Neuronal stem cell (in vitro differentiated cells): ENCODE results near the gene ITIH3.

Source experiments
- DNase-seq: peaks from one replicate; pipeline ENCODE4 v3.0.0-alpha.2; 2013; ENCODE audit warnings: low spot score
- H2AFZ ChIP-seq: one replicate; pipeline ENCODE4 v1.6.1; 2013; ENCODE audit warnings: mild to moderate bottlenecking, low read length, inconsistent platforms
- H2AK5ac ChIP-seq: 2 replicates; pipeline ENCODE4 v1.6.1; 2013; ENCODE audit warnings: low read depth, mild to moderate bottlenecking, inconsistent platforms, low read length, moderate library complexity, mixed read lengths
- H2BK120ac ChIP-seq: 2 replicates; pipeline ENCODE4 v1.6.1; 2013; ENCODE audit warnings: low read depth, mild to moderate bottlenecking, inconsistent platforms, low read length, moderate library complexity, mixed read lengths
- H2BK12ac ChIP-seq: one replicate; pipeline ENCODE4 v1.6.1; 2013; ENCODE audit warnings: low read length, inconsistent platforms
- H2BK15ac ChIP-seq: 2 replicates; pipeline ENCODE4 v1.6.1; 2013; ENCODE audit warnings: mild to moderate bottlenecking, low read length, inconsistent platforms, mixed read lengths
- H2BK5ac ChIP-seq: one replicate; pipeline ENCODE4 v1.6.1; 2013; ENCODE audit warnings: inconsistent platforms, mild to moderate bottlenecking, low read length, moderate library complexity
- H3K14ac ChIP-seq: one replicate; pipeline ENCODE4 v1.6.1; 2013; ENCODE audit warnings: low read length, inconsistent platforms
- H3K18ac ChIP-seq: 2 replicates; pipeline ENCODE4 v1.6.1; 2013; ENCODE audit warnings: low read length, inconsistent platforms
- H3K23ac ChIP-seq: 2 replicates; pipeline ENCODE4 v1.6.1; 2013; ENCODE audit warnings: low read depth, mild to moderate bottlenecking, mixed read lengths, low read length, inconsistent platforms; ENCODE audit not compliant: poor library complexity
- H3K27ac ChIP-seq: replicated peaks from 3 replicates; pipeline ENCODE4 v1.5.1; 2013; ENCODE audit warnings: low read length, inconsistent platforms
- H3K27me3 ChIP-seq, 3 experiments: 2 replicates each; pipeline ENCODE4 v1.6.1; 2013; ENCODE audit warnings: low read length in 3 of 3, mild to moderate bottlenecking in 2 of 3, inconsistent platforms in 1 of 3, low read depth in 1 of 3, mixed read lengths in 1 of 3, moderate library complexity in 1 of 3; ENCODE audit not compliant: control insufficient read depth in 3 of 3, insufficient read depth in 3 of 3
- H3K36me3 ChIP-seq, 2 donors: replicated peaks in 1 of 2; 2 replicates each; pipeline ENCODE4 v1.6.1; 2013; ENCODE audit warnings: low read length in 2 of 2; ENCODE audit not compliant: control insufficient read depth in 2 of 2, insufficient read depth in 2 of 2
- H3K4ac ChIP-seq: 2 replicates; pipeline ENCODE4 v1.6.1; 2013; ENCODE audit warnings: inconsistent platforms, mild to moderate bottlenecking, low read length, moderate library complexity
- H3K4me1 ChIP-seq, 2 donors: 1 replicate in 1 of 2; 2 replicates in 1 of 2; pipeline ENCODE4 v1.6.1; 2013; ENCODE audit warnings: low read length in 2 of 2, low read depth in 1 of 2; ENCODE audit not compliant: control insufficient read depth in 2 of 2, insufficient read depth in 1 of 2
- H3K4me2 ChIP-seq: one replicate; pipeline ENCODE4 v1.6.1; 2013; ENCODE audit warnings: mild to moderate bottlenecking, low read length, inconsistent platforms; ENCODE audit not compliant: insufficient read depth, poor library complexity, severe bottlenecking
- H3K4me3 ChIP-seq, 2 donors: 2 replicates each; pipeline ENCODE4 v1.5.1; 2013; ENCODE audit warnings: low read length in 2 of 2, mild to moderate bottlenecking in 2 of 2, inconsistent platforms in 1 of 2, moderate library complexity in 1 of 2
- H3K79me1 ChIP-seq: one replicate; pipeline ENCODE4 v1.6.1; 2013; ENCODE audit warnings: low read depth, mild to moderate bottlenecking, inconsistent platforms, low read length, moderate library complexity
- H3K9ac ChIP-seq: one replicate; pipeline ENCODE4 v1.6.1; 2013; ENCODE audit warnings: mild to moderate bottlenecking, low read depth, low read length, inconsistent platforms; ENCODE audit not compliant: poor library complexity
- H3K9me3 ChIP-seq, 2 donors: replicated peaks in 1 of 2; 2 replicates each; pipeline versions ENCODE3 to v1.6.1; 2013; ENCODE audit warnings: low read length in 2 of 2, mild to moderate bottlenecking in 2 of 2, inconsistent platforms in 1 of 2, low read depth in 1 of 2, mixed read lengths in 1 of 2, moderate library complexity in 1 of 2; ENCODE audit not compliant: control insufficient read depth in 2 of 2, insufficient read depth in 1 of 2
- H4K8ac ChIP-seq: one replicate; pipeline ENCODE4 v1.6.1; 2013; ENCODE audit warnings: low read depth, mild to moderate bottlenecking, inconsistent platforms, low read length, moderate library complexity
- H4K91ac ChIP-seq: one replicate; pipeline ENCODE4 v1.6.1; 2013; ENCODE audit warnings: low read length, low read depth, mild to moderate bottlenecking, inconsistent platforms; ENCODE audit not compliant: poor library complexity
- WGBS, 2 donors: extraction: QIAGEN DNeasy Blood & Tissue Kit; methylation state at CpG; one replicate each; pipeline ENCODE4 v1.1.7; 2013; ENCODE audit warnings: missing lambda C conversion rate in 2 of 2, mixed read lengths in 1 of 2; ENCODE audit not compliant: insufficient read length in 2 of 2, insufficient replicate concordance in 1 of 2; ENCODE audit errors: extremely low coverage in 2 of 2; 5-methylcytosine and 5-hydroxymethylcytosine counted together

The ITIH3 gene

DNA sequence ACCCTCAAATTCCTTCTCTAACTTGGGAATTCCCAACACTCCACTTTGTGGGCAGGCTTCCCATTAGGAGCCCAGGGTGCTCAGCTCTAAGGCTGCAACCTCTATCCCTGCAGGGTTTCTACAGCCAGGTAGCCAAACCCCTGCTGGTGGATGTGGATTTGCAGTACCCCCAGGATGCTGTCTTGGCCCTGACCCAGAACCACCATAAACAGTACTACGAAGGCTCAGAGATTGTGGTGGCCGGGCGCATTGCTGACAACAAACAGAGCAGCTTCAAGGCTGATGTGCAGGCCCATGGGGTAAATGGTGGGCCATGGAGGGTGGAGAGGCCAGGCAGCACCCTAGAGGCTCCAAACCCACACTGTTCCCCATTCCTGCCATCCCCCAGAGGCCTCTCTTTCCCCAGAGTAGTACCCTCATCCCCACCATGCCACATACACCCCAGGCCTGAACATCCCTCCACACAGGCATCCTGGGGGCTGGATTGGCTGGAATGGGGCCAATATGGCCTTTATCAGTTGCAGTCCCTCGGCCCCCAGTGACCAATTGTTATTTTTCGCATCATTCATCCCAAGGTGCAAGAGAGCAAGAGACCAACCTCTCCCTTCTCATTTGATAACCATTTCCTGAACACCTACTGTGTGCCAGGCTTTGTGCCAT is 9.5 kb upstream of the ITIH3 start:
- no peak overlapping the region for H2AFZ ChIP-seq
- H4K91ac ChIP-seq, result no peak overlapping the region
- peaks cover 0 to 3% of the 10 kb centered on the region in 2 donors for H3K4me1 ChIP-seq
- H3K9ac ChIP-seq, result no peak overlapping the region
- H3K4me2 ChIP-seq, result no peak overlapping the region
- no peak overlapping the region for H4K8ac ChIP-seq
- no peak overlapping the region for H3K18ac ChIP-seq
- no peak overlapping the region for H3K4ac ChIP-seq
- H3K4me3 ChIP-seq, result no peak overlapping the region
- peaks cover 0 to 18% (median 0%) of the 10 kb centered on the region in 3 experiments for H3K27me3 ChIP-seq
- H3K23ac ChIP-seq, result no peak overlapping the region
- H2BK120ac ChIP-seq, result no peak overlapping the region
- no peaks in the 10 kb centered on the region for H3K36me3 ChIP-seq
- peak overlapping the region; percentile 9 for H2AK5ac ChIP-seq
- H2BK15ac ChIP-seq, result no peak overlapping the region
- H2BK5ac ChIP-seq, result no peak overlapping the region
- H3K79me1 ChIP-seq, result no peaks in the 10 kb centered on the region
- WGBS, 2 donors, result no CpG with 5 or more reads among the region's 5 CpGs
- no peaks in the 10 kb centered on the region for H3K9me3 ChIP-seq
- H2BK12ac ChIP-seq, result no peak overlapping the region
- H3K27ac ChIP-seq, result no peak overlapping the region
- no peak for DNase-seq
- no peak overlapping the region for H3K14ac ChIP-seq

GRCh38 chr3:52786330-52787215 is 8.0 kb upstream of the ITIH3 start:
- no CpG with 5 or more reads among the region's 19 CpGs for WGBS, 2 donors

DNA sequence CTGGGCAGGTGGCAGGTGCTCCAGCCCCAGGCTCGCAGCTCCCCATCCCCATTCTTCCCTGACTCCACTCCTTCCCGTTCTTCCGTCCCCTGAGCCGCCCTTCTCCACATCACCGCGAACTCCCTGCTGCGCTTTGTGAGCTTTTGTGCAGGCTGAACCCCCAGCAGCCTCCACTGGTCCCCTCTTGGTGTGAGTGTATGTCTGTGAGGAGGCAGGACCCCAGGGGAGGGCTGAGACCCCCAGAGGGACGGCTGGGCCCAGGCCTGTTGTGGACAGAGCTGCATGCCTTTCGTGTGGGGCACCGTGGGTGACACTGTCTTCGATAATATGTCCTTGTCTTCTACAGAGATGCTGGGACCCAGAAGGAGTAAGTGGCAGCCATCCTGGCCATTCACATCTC is 7.3 kb upstream of the ITIH3 start:
- Histone ChIP-seq H3K27me3 (peaks cover 0 to 16% (median 0%) of the 10 kb centered on the region in 3 experiments), H4K8ac (peak overlapping the region; percentile 19), H3K79me1 (no peaks in the 10 kb centered on the region), H3K4ac (no peak overlapping the region), H3K9ac (no peak overlapping the region), H3K4me2 (no peak overlapping the region), H3K27ac (no peak overlapping the region), H3K9me3 (no peaks in the 10 kb centered on the region), H2BK12ac (no peak overlapping the region), H3K36me3 (no peaks in the 10 kb centered on the region), H3K18ac (peak overlapping the region; percentile 11), H4K91ac (no peak overlapping the region), H3K4me3 (no peak overlapping the region), H3K4me1 (peaks cover 0 to 3% of the 10 kb centered on the region in 2 donors), H2BK5ac (no peak overlapping the region), H2BK15ac (no peak overlapping the region), H3K23ac (no peak overlapping the region), H2BK120ac (no peak overlapping the region), H3K14ac (no peak overlapping the region), H2AFZ (peak overlapping the region; percentile 42), H2AK5ac (no peak overlapping the region)
- no CpG with 5 or more reads among the region's 11 CpGs for WGBS, 2 donors
- no peak for DNase-seq

More at GRCh38 chr3:52786330-52787215, 8.0 kb upstream of the ITIH3 start:
- no peaks in the 10 kb centered on the region for H3K79me1 ChIP-seq
- peak overlapping the region; percentile 39 for H2BK5ac ChIP-seq
- no peak overlapping the region for H3K23ac ChIP-seq
- no peak overlapping the region for H2BK12ac ChIP-seq
- peak overlapping the region; percentile 18 for H2AK5ac ChIP-seq
- no peak overlapping the region for H3K4me2 ChIP-seq
- no peak overlapping the region for H4K8ac ChIP-seq
- H4K91ac ChIP-seq, result no peak overlapping the region
- no peak overlapping the region for H2BK120ac ChIP-seq
- no peaks in the 10 kb centered on the region for H3K36me3 ChIP-seq
- no peak overlapping the region for H3K4ac ChIP-seq
- H3K18ac ChIP-seq, result no peak overlapping the region
- no peak overlapping the region for H3K9ac ChIP-seq
- H3K4me3 ChIP-seq, result no peak overlapping the region
- H3K9me3 ChIP-seq, result no peaks in the 10 kb centered on the region
- H3K27me3 ChIP-seq, result peaks cover 0 to 18% (median 0%) of the 10 kb centered on the region in 3 experiments
- H2BK15ac ChIP-seq, result no peak overlapping the region
- DNase-seq, result no peak
- peak overlapping the region; percentile 42 for H2AFZ ChIP-seq
- peaks cover 0 to 3% of the 10 kb centered on the region in 2 donors for H3K4me1 ChIP-seq
- H3K14ac ChIP-seq, result no peak overlapping the region
- H3K27ac ChIP-seq, result no peak overlapping the region
